Mesenchymal stem cell (in vitro differentiated cells and primary cell): ENCODE measurements around the gene KCNE1.

Source experiments
- DNase-seq: peaks from one replicate; pipeline ENCODE4 v3.0.0-alpha.2; 2013
- H2AFZ ChIP-seq: one replicate; pipeline ENCODE4 v1.6.1; 2013; ENCODE audit warnings: low read depth, mild to moderate bottlenecking, control low read depth, inconsistent platforms, low read length, moderate library complexity
- H2AK5ac ChIP-seq: 2 replicates; pipeline ENCODE4 v1.6.1; 2013; ENCODE audit warnings: low read length, moderate library complexity, mild to moderate bottlenecking, inconsistent platforms; ENCODE audit not compliant: severe bottlenecking
- H2BK120ac ChIP-seq: one replicate; pipeline ENCODE4 v1.6.1; 2013; ENCODE audit warnings: low read depth, mild to moderate bottlenecking, inconsistent platforms, low read length, moderate library complexity
- H2BK12ac ChIP-seq, 2 experiments: one replicate each; pipeline ENCODE4 v1.6.1; 2013; ENCODE audit warnings: inconsistent platforms in 2 of 2, low read length in 2 of 2, mild to moderate bottlenecking in 2 of 2, moderate library complexity in 2 of 2, control low read depth in 1 of 2
- H2BK15ac ChIP-seq: one replicate; pipeline ENCODE4 v1.6.1; 2013; ENCODE audit warnings: mild to moderate bottlenecking, low read depth, inconsistent platforms; ENCODE audit not compliant: poor library complexity, severe bottlenecking
- H2BK5ac ChIP-seq: 2 replicates; pipeline ENCODE4 v1.6.1; 2013; ENCODE audit warnings: low read depth, mild to moderate bottlenecking, low read length, control low read depth, inconsistent platforms; ENCODE audit not compliant: poor library complexity, severe bottlenecking
- H3K14ac ChIP-seq, 2 experiments: one replicate each; pipeline ENCODE4 v1.6.1; 2013; ENCODE audit warnings: inconsistent platforms in 2 of 2, low read length in 2 of 2, control low read depth in 1 of 2, mild to moderate bottlenecking in 1 of 2, moderate library complexity in 1 of 2
- H3K18ac ChIP-seq, 2 experiments: one replicate each; pipeline ENCODE4 v1.6.1; 2013; ENCODE audit warnings: inconsistent platforms in 2 of 2, low read length in 2 of 2, control low read depth in 1 of 2, low read depth in 1 of 2, mild to moderate bottlenecking in 1 of 2
- H3K23ac ChIP-seq, 2 experiments: one replicate each; pipeline ENCODE4 v1.6.1; 2013; ENCODE audit warnings: inconsistent platforms in 2 of 2, low read length in 2 of 2, mild to moderate bottlenecking in 2 of 2, moderate library complexity in 2 of 2, control low read depth in 1 of 2
- H3K27ac ChIP-seq: 2 replicates; pipeline ENCODE4 v1.5.1; 2013; ENCODE audit warnings: mild to moderate bottlenecking, moderate library complexity, low read length, control low read depth, inconsistent platforms; ENCODE audit not compliant: poor library complexity, severe bottlenecking
- H3K27me3 ChIP-seq, 2 experiments: 2 replicates each; pipeline versions ENCODE4 v1.6.1 to v1.7.0; 2013; ENCODE audit warnings: low read length in 2 of 2, mild to moderate bottlenecking in 2 of 2, moderate library complexity in 2 of 2, control low read depth in 1 of 2, inconsistent platforms in 1 of 2; ENCODE audit not compliant: control insufficient read depth in 1 of 2, insufficient read depth in 1 of 2
- H3K36me3 ChIP-seq, 2 experiments: 2 replicates each; pipeline versions ENCODE4 v1.6.1 to v1.7.0; 2013; ENCODE audit warnings: low read length in 2 of 2, control low read depth in 1 of 2, inconsistent platforms in 1 of 2, low read depth in 1 of 2, mild to moderate bottlenecking in 1 of 2; ENCODE audit not compliant: insufficient read depth in 2 of 2, control insufficient read depth in 1 of 2
- H3K4ac ChIP-seq, 2 experiments: one replicate each; pipeline ENCODE4 v1.6.1; 2013; ENCODE audit warnings: inconsistent platforms in 2 of 2, low read length in 2 of 2, mild to moderate bottlenecking in 2 of 2, moderate library complexity in 2 of 2, control low read depth in 1 of 2, low read depth in 1 of 2
- H3K4me1 ChIP-seq: 2 replicates; pipeline ENCODE4 v1.6.1; 2013; ENCODE audit warnings: low read depth, low read length, control low read depth; ENCODE audit not compliant: control insufficient read depth, insufficient read depth
- H3K4me2 ChIP-seq: 2 replicates; pipeline ENCODE4 v1.6.1; 2013; ENCODE audit warnings: low read length, mild to moderate bottlenecking, inconsistent platforms; ENCODE audit not compliant: poor library complexity, severe bottlenecking
- H3K4me3 ChIP-seq, 2 experiments: 2 replicates each; pipeline versions ENCODE4 v1.5.1 to v1.7.0; 2013; ENCODE audit warnings: low read length in 2 of 2, mild to moderate bottlenecking in 2 of 2, control low read depth in 1 of 2, low read depth in 1 of 2; ENCODE audit not compliant: insufficient read depth in 1 of 2
- H3K79me1 ChIP-seq: replicated peaks from 2 replicates; pipeline ENCODE4 v1.6.1; 2013; ENCODE audit warnings: mild to moderate bottlenecking, control low read depth, low read length, inconsistent platforms; ENCODE audit not compliant: poor library complexity, severe bottlenecking
- H3K9ac ChIP-seq: 2 replicates; pipeline ENCODE4 v1.7.0; 2013; ENCODE audit warnings: mild to moderate bottlenecking, low read length, moderate library complexity
- H3K9me3 ChIP-seq: 2 replicates; pipeline ENCODE4 v1.7.0; 2013; ENCODE audit warnings: mild to moderate bottlenecking, low read length; ENCODE audit not compliant: control insufficient read depth
- H4K8ac ChIP-seq: one replicate; pipeline ENCODE4 v1.6.1; 2013; ENCODE audit warnings: inconsistent platforms, mild to moderate bottlenecking, low read length, moderate library complexity
- H4K91ac ChIP-seq: one replicate; pipeline ENCODE4 v1.6.1; 2013; ENCODE audit warnings: mild to moderate bottlenecking, low read length, inconsistent platforms
- WGBS: methylation state at CpG from one replicate; pipeline ENCODE4 v1.1.7; 2013; ENCODE audit warnings: mixed read lengths; 5-methylcytosine and 5-hydroxymethylcytosine counted together

Gene KCNE1

DNA sequence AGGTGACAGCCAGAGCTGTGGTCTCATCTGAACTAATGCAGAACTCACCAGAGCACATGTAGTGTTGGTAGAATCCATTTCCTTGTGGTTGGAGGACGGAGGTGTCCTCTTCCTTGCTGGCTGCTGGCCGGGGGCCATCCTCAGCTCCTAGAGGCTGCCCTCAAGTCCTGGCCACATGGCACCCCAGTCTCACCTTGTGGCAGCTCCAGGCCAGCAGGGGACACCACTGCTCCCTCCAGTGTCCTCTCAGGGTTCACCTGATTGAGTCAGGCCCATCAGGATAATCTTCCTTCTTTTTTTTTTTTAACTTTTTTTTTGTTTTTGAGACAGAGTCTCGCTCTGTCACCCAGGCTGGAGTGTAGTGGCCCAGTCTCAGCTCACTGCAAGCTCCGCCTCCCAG, 2.9 kb downstream of the KCNE1 start:
- H3K4me3 ChIP-seq: no peak overlapping the region
- peaks cover 0 to 5% of the 10 kb centered on the region in 2 experiments for H3K36me3 ChIP-seq
- H3K4ac ChIP-seq: no peak overlapping the region
- 93% methylated on average over 4 of the region's 4 CpGs for WGBS
- H3K23ac ChIP-seq: no peak overlapping the region
- no peak overlapping the region for H2BK12ac ChIP-seq
- peaks cover 3% of the 10 kb centered on the region for H3K9me3 ChIP-seq
- H2BK5ac ChIP-seq: no peak overlapping the region
- H2AFZ ChIP-seq: no peak overlapping the region
- H3K9ac ChIP-seq: no peak overlapping the region
- no peak overlapping the region for H2AK5ac ChIP-seq
- no peak overlapping the region for H2BK15ac ChIP-seq
- no peak overlapping the region for H2BK120ac ChIP-seq
- no peak overlapping the region for H4K91ac ChIP-seq
- no peak overlapping the region for H4K8ac ChIP-seq
- H3K18ac ChIP-seq: no peak overlapping the region
- H3K27me3 ChIP-seq: no peaks in the 10 kb centered on the region
- no peak overlapping the region for H3K4me2 ChIP-seq
- no peaks in the 10 kb centered on the region for H3K79me1 ChIP-seq
- peaks cover 3% of the 10 kb centered on the region for H3K4me1 ChIP-seq
- no peak overlapping the region for H3K27ac ChIP-seq
- no peak for DNase-seq
- no peak overlapping the region for H3K14ac ChIP-seq

DNA sequence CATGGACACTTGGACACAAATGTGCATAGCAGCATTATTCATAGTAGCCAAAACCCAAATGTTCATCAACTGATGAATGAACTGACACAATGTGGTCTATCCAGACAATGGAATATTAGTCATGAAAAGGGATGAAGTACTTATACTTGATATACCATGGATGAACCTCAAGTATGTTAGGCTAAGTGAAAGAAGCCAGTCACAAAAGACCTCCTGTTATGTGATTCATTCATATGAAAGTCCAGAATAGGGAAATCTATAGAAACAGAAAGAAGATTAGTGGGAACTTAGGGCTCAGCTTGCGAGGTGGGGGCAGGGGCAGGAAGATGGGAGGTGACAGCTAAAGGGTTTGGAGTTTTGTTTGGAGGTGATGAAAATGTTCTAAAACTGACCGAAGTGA, 7.4 kb downstream of the KCNE1 start:
- H3K9ac ChIP-seq: no peak overlapping the region
- no peak overlapping the region for H3K4ac ChIP-seq

DNA sequence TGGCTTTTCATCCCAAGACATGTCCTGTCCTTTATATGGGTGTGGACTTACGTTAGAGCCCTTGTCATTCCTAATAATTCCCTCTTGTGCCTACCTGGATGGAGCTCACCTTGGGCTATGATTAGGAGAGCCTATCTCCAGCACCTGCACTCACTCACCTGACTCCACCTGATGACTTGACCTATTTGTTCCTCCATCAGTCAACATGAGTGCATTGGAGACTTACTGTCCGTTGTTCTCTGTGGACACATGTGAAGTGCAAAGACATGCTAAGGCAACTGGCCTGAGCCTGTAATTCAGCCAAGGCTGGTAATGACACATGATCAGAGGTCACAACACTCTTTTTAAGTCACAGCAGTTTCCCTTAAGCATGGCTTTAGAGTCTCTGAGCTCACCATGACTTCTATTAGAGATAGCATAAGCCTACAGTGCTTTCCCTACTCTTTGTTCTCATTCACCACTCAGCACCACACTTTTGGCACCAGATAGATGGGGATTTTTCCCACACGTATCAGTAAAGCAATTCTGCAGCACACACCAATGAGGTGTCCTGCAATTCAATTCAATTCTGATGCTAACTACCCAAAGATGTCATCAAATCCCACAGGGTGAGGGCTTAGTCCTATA, 9.4 kb downstream of the KCNE1 start:
- WGBS: 85% methylated on average over 3 of the region's 3 CpGs
- H3K9me3 ChIP-seq: peaks cover 11% of the 10 kb centered on the region

More for the DNA sequence above, 7.4 kb downstream of the KCNE1 start:
- Histone ChIP-seq H2AFZ (no peak overlapping the region), H2AK5ac (no peak overlapping the region), H3K4me1 (no peaks in the 10 kb centered on the region), H3K4me3 (no peak overlapping the region), H2BK5ac (no peak overlapping the region), H4K91ac (no peak overlapping the region), H3K23ac (no peak overlapping the region), H3K14ac (no peak overlapping the region), H3K79me1 (no peaks in the 10 kb centered on the region), H3K27ac (no peak overlapping the region), H2BK15ac (no peak overlapping the region), H3K27me3 (peaks cover 13 to 18% of the 10 kb centered on the region in 2 experiments), H2BK12ac (no peak overlapping the region), H4K8ac (no peak overlapping the region), H3K36me3 (no peaks in the 10 kb centered on the region), H3K9me3 (peaks cover 3% of the 10 kb centered on the region), H3K4me2 (no peak overlapping the region), H2BK120ac (no peak overlapping the region), H3K18ac (no peak overlapping the region)
- DNase-seq: no peak
- 100% methylated on average over 1 of the region's 2 CpGs for WGBS

DNA sequence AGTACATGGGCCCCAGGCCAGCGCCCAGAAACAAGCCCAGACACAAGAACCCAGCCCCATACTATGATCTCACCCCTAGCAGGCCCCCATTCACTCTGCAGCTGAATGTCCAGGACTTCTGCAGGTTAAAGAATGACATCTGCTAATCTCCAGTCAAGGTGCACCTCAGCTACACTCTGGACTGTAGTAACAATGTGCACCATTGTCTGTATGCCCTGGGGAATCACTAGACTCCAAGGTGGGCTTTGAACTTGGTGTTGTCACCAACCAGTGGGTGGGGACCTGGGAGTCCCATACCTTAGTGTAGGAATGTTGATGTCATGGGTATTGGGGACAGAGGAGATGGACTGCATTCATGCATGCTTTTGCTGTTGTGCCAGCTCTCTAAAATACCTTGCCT, 10.3 kb downstream of the KCNE1 start:
- H2BK12ac ChIP-seq: no peak overlapping the region
- no peak overlapping the region for H3K4me2 ChIP-seq
- H3K23ac ChIP-seq: no peak overlapping the region
- H2BK5ac ChIP-seq: no peak overlapping the region
- peaks cover 17% of the 10 kb centered on the region for H3K9me3 ChIP-seq
- no peak overlapping the region for H2BK120ac ChIP-seq
- H3K9ac ChIP-seq: no peak overlapping the region
- H3K27me3 ChIP-seq: peaks cover 17 to 23% of the 10 kb centered on the region in 2 experiments
- no peak overlapping the region for H3K18ac ChIP-seq
- no peak overlapping the region for H3K14ac ChIP-seq
- H3K36me3 ChIP-seq: no peaks in the 10 kb centered on the region
- H3K79me1 ChIP-seq: no peaks in the 10 kb centered on the region
- no peak overlapping the region for H2AFZ ChIP-seq
- no peak overlapping the region for H3K27ac ChIP-seq
- H3K4me1 ChIP-seq: no peaks in the 10 kb centered on the region
- no peak overlapping the region for H4K91ac ChIP-seq
- H2AK5ac ChIP-seq: no peak overlapping the region
- no peak overlapping the region for H3K4me3 ChIP-seq
- H4K8ac ChIP-seq: no peak overlapping the region
- no peak overlapping the region for H2BK15ac ChIP-seq
- no peak for DNase-seq
- no peak overlapping the region for H3K4ac ChIP-seq
- 54% methylated on average over 1 of the region's 1 CpG for WGBS

More for the DNA sequence above, 9.4 kb downstream of the KCNE1 start:
- Histone ChIP-seq H3K9ac (no peak overlapping the region), H2AK5ac (no peak overlapping the region), H2BK15ac (no peak overlapping the region), H3K36me3 (no peaks in the 10 kb centered on the region), H3K14ac (no peak overlapping the region), H3K4me2 (no peak overlapping the region), H3K4me3 (no peak overlapping the region), H2BK120ac (no peak overlapping the region), H2BK12ac (no peak overlapping the region), H3K4ac (no peak overlapping the region), H3K18ac (no peak overlapping the region), H2BK5ac (no peak overlapping the region), H3K79me1 (no peaks in the 10 kb centered on the region), H3K27me3 (peaks cover 17 to 23% of the 10 kb centered on the region in 2 experiments), H2AFZ (no peak overlapping the region), H3K23ac (no peak overlapping the region), H4K8ac (no peak overlapping the region), H3K27ac (no peak overlapping the region), H4K91ac (no peak overlapping the region), H3K4me1 (no peaks in the 10 kb centered on the region)
- no peak for DNase-seq
